Bone marrow (tissue), 2 donors: ENCODE measurements around the gene CCDC85B.
"Not testable (repeated sequence)": the region's sequence is repeated elsewhere in the genome, so short reads cannot be mapped to it uniquely, and the experiment has no call there.

Experiments used
- DNase-seq, 2 donors: peaks; one replicate each; lab custom pipeline; 2025; lab: John Stamatoyannopoulos, UW

The CCDC85B gene

GRCh38 chr11:65890324-65891218, at the start of gene CCDC85B:
Gene CCDC85B (plus strand): TSS chr11:65890673. CDS start chr11:65890784, 111 bp downstream.
- DNase-seq = peak; percentile 85 to 89

- DNase-seq = no peak
Measured at GRCh38 chr11:65842144-65842543, 48.3 kb upstream of the CCDC85B start.

- DNase-seq = no peak
Measured at GRCh38 chr11:65843811-65844210, 46.7 kb upstream of the CCDC85B start.

- no peak for DNase-seq
Measured at GRCh38 chr11:65844231-65844872, 46.1 kb upstream of the CCDC85B start.

GRCh38 chr11:65847746-65848145, 42.7 kb upstream of the CCDC85B start:
- DNase-seq = no peak

- DNase-seq = not testable (repeated sequence)
Measured at GRCh38 chr11:65848693-65849092, 41.8 kb upstream of the CCDC85B start.

GRCh38 chr11:65849366-65849765, 41.1 kb upstream of the CCDC85B start:
- no peak for DNase-seq

- DNase-seq = no peak
Measured at GRCh38 chr11:65849771-65850216, 40.7 kb upstream of the CCDC85B start.

- DNase-seq = no peak
Measured at GRCh38 chr11:65850217-65851082, 40.0 kb upstream of the CCDC85B start.

GRCh38 chr11:65851083-65851579, 39.3 kb upstream of the CCDC85B start:
- no peak for DNase-seq

- DNase-seq = no peak
Measured at GRCh38 chr11:65851811-65852507, 38.5 kb upstream of the CCDC85B start.

- DNase-seq = no peak
Measured at GRCh38 chr11:65852508-65853245, 37.8 kb upstream of the CCDC85B start.

- no peak for DNase-seq
Measured at GRCh38 chr11:65853246-65853979, 37.1 kb upstream of the CCDC85B start.

GRCh38 chr11:65854161-65854592, 36.3 kb upstream of the CCDC85B start:
- no peak for DNase-seq

GRCh38 chr11:65854852-65855837, 35.3 kb upstream of the CCDC85B start:
- no peak for DNase-seq

GRCh38 chr11:65855927-65856363, 34.5 kb upstream of the CCDC85B start:
- DNase-seq = no peak

GRCh38 chr11:65856689-65857499, 33.6 kb upstream of the CCDC85B start:
- peak; percentile 39 to 83 for DNase-seq

GRCh38 chr11:65857500-65857852, 33.0 kb upstream of the CCDC85B start:
- DNase-seq = no peak
